Spleen (tissue), 11 donors: ENCODE results near the gene PCDHGA9. TPM values are rescaled to one million over a fixed set of nuclear protein-coding genes. Genes with fewer than 3 reads are reported as not detected.
"Not testable (repeated sequence)": the region's sequence is repeated elsewhere in the genome, so short reads cannot be mapped to it uniquely, and the experiment has no call there.

Experiments used
- DNase-seq: peaks from one replicate; pipeline ENCODE4 v3.0.0-alpha.2; 2020
- H3K27ac ChIP-seq, 8 donors: fragments of 200-600 bp; sonication (generic) in 7 of 8; 1 replicate in 4 of 8; 2 replicates in 4 of 8; pipeline versions ENCODE4 v1.5.0 to v1.8.0; 2016 to 2021; ENCODE audit warnings: inconsistent platforms in 4 of 8, mild to moderate bottlenecking in 4 of 8, moderate library complexity in 1 of 8
- H3K27me3 ChIP-seq, 7 donors: fragments of 200-600 bp; sonication (generic) in 6 of 7; replicated peaks in 1 of 7; 1 replicate in 4 of 7; 2 replicates in 3 of 7; pipeline versions ENCODE4 v1.5.0 to v1.8.0; 2016 to 2021; ENCODE audit warnings: inconsistent platforms in 3 of 7, mild to moderate bottlenecking in 1 of 7
- H3K36me3 ChIP-seq, 6 donors: fragments of 200-600 bp; sonication (generic) in 5 of 6; 1 replicate in 4 of 6; 2 replicates in 2 of 6; pipeline versions ENCODE4 v1.5.0 to v1.8.0; 2016 to 2021; ENCODE audit warnings: inconsistent platforms in 2 of 6
- H3K4me1 ChIP-seq, 6 donors: fragments of 200-600 bp; sonication (generic) in 5 of 6; 1 replicate in 3 of 6; 2 replicates in 3 of 6; pipeline versions ENCODE4 v1.5.0 to v1.8.0; 2016 to 2021; ENCODE audit warnings: inconsistent platforms in 3 of 6
- H3K4me3 ChIP-seq, 8 donors: fragments of 200-600 bp; sonication (generic) in 7 of 8; 1 replicate in 4 of 8; 2 replicates in 4 of 8; pipeline versions ENCODE4 v1.5.0 to v1.8.0; 2016 to 2021; ENCODE audit warnings: inconsistent platforms in 4 of 8, mild to moderate bottlenecking in 4 of 8, moderate library complexity in 2 of 8
- H3K9me3 ChIP-seq, 8 donors: fragments of 200-600 bp; sonication (generic) in 7 of 8; 1 replicate in 4 of 8; 2 replicates in 4 of 8; pipeline versions ENCODE4 v1.5.0 to v1.8.0; 2016 to 2021; ENCODE audit warnings: inconsistent platforms in 4 of 8
- CTCF ChIP-seq, 11 experiments: fragments of 200-600 bp in 7 of 11; fragments of 450-650 bp in 4 of 11; sonication (generic) in 4 of 11; IDR thresholded peaks in 8 of 11; conservative IDR thresholded peaks in 3 of 11; 1 replicate in 7 of 11; 2 replicates in 4 of 11; pipeline versions ENCODE4 v1.4.0 to v1.8.0; 2016 to 2021; ENCODE audit warnings: antibody characterized with exemption in 11 of 11, inconsistent platforms in 4 of 11, mild to moderate bottlenecking in 1 of 11
- POLR2A ChIP-seq, 3 donors: fragments of 450-650 bp; IDR thresholded peaks; one replicate each; pipeline ENCODE4 v1.5.1; 2017; ENCODE audit warnings: antibody characterized with exemption in 3 of 3, mild to moderate bottlenecking in 1 of 3
- POLR2AphosphoS5 ChIP-seq, 3 donors: sonication (generic); formaldehyde crosslinking; IDR thresholded peaks; one replicate each; pipeline ENCODE4 v1.5.1; 2017; ENCODE audit warnings: antibody characterized with exemption in 3 of 3
- WGBS, 5 donors: extraction: QIAGEN DNeasy Blood & Tissue Kit in 3 of 5; methylation state at CpG; one replicate each; pipeline versions ENCODE4 v1.1.5 to v1.1.7; 2013 to 2018; 5-methylcytosine and 5-hydroxymethylcytosine counted together
- intact Hi-C: fragments of 100-400 bp; cut with DNase I; formaldehyde crosslinking; loops from one replicate; pipeline ENCODE4 v1.15.0; 2023; ENCODE audit warnings: low total_unique reads
- polyA plus RNA-seq, 3 donors: library from polyadenylated mRNA; stranded (reverse); fragments of 200-250 nt; gene quantifications; one replicate each; pipeline ENCODE4 v1.2.1, GENCODE V29; 2013
- total RNA-seq, 7 donors: library from RNA; depleted of rRNA in 3 of 7; stranded (reverse); fragments of >200 nt in 3 of 7; fragmentation: NEBNext Ultra II Directional in 4 of 7; extraction: Animal tissue kit (Norgen Biotek cat#: 25700) in 4 of 7; gene quantifications; one replicate each; pipeline versions ENCODE4 v1.1.0 to v1.2.1, GENCODE V29; 2016 to 2021
- donor health status: healthy with polysubstance abuse.
- donor health status: DM: no; HTN: no; CAD: no; lungs with moderate emphysema.
- donor health status: DM: no; HTN: no; CAD: no.
- donor health status: Bipolar disorder and iron deficiency.
- donor health status: healthy.
- donor health status: DM: no; HTN: no; CAD: no.
- donor health status: DM: yes; HTN: yes; CAD: no.

PCDHGA9 gene
- total and polyA plus RNA-seq, 10 donors, result 0.11 to 9.6 (median 4.3) TPM; not detected in 1

- peaks cover 0 to 6% (median 0%) of the 10 kb centered on the region in 6 donors for H3K36me3 ChIP-seq
- intact Hi-C loops, result no loop called here
- H3K27me3 ChIP-seq, result peaks cover 0 to 99% (median 28%) of the 10 kb centered on the region in 7 donors
- H3K4me3 ChIP-seq, result peak overlapping the region; percentile 11 to 60 (median 32)
- TF ChIP-seq CTCF (IDR thresholded peaks at IDR 0.05 in 8 of 11, conservative IDR thresholded peaks at IDR 0.05 in 3 of 11) (no peak), POLR2AphosphoS5 (IDR thresholded peaks at IDR 0.05) (no peak), POLR2A (IDR thresholded peaks at IDR 0.05) (no peak)
- WGBS, 5 donors, result 15 to 21% (median 17%) methylated on average over 25 of the region's 25 CpGs
- DNase-seq, result no peak
- H3K27ac ChIP-seq, result no peak overlapping the region
- H3K9me3 ChIP-seq, result peaks cover 4 to 98% (median 88%) of the 10 kb centered on the region in 8 donors
- H3K4me1 ChIP-seq, result peaks cover 0 to 21% (median 5%) of the 10 kb centered on the region in 6 donors
Observed at GRCh38 chr5:141413540-141414069, 11.0 kb downstream of the PCDHGA9 start.

GRCh38 chr5:141414548-141415274 is 12.1 kb downstream of the PCDHGA9 start:
- H3K4me1 ChIP-seq, result peaks cover 0 to 21% (median 5%) of the 10 kb centered on the region in 6 donors
- intact Hi-C loops, result loop anchor here (5.0 kb wide), 1 partner anchor 148 kb away; no protein-coding TSS in a partner anchor
- H3K4me3 ChIP-seq, result peak overlapping the region in 1 of 8 donors; percentile 37
- not testable (repeated sequence) for H3K27ac ChIP-seq, H3K36me3 ChIP-seq, DNase-seq
- peaks cover 0 to 99% (median 29%) of the 10 kb centered on the region in 7 donors for H3K27me3 ChIP-seq
- peaks cover 3 to 98% (median 88%) of the 10 kb centered on the region in 8 donors for H3K9me3 ChIP-seq
- WGBS, 5 donors, result 24 to 39% (median 30%) methylated on average over 9 to 46 of the region's 46 CpGs

GRCh38 chr5:141415275-141415618 is 12.7 kb downstream of the PCDHGA9 start:
- intact Hi-C loops, result loop anchor here (5.0 kb wide), 1 partner anchor 147 kb away; no protein-coding TSS in a partner anchor
- H3K9me3 ChIP-seq, result peaks cover 2 to 98% (median 88%) of the 10 kb centered on the region in 8 donors
- H3K27ac ChIP-seq, H3K36me3 ChIP-seq, DNase-seq: not testable (repeated sequence)
- peaks cover 0 to 99% (median 27%) of the 10 kb centered on the region in 7 donors for H3K27me3 ChIP-seq
- peaks cover 0 to 21% (median 5%) of the 10 kb centered on the region in 6 donors for H3K4me1 ChIP-seq
- peak overlapping the region in 1 of 8 donors; percentile 37 for H3K4me3 ChIP-seq
- WGBS, 5 donors, result 18 to 39% (median 23%) methylated on average over 11 to 24 of the region's 24 CpGs

GRCh38 chr5:141417494-141418172 is 15.1 kb downstream of the PCDHGA9 start, which contains the start of gene PCDHGB7:
Gene PCDHGB7, plus strand, starts transcription at chr5:141417677. Its CDS starts 183 bp downstream, at chr5:141417860.
- Histone ChIP-seq H3K27me3 (peaks cover 0 to 100% (median 42%) of the 10 kb centered on the region in 7 donors), H3K27ac (peak within 1 kb of the TSS in 3 of 8 donors; percentile 11 to 38 (median 15)), H3K4me3 (peak within 1 kb of the TSS in 7 of 8 donors; percentile 16 to 66 (median 31)), H3K4me1 (peaks cover 0 to 30% (median 5%) of the 10 kb centered on the region in 6 donors), H3K9me3 (peaks cover 2 to 99% (median 94%) of the 10 kb centered on the region in 8 donors)
- intact Hi-C loops, result loop anchor here (5.0 kb wide), 1 partner anchor 145 kb away; no protein-coding TSS in a partner anchor
- peak; percentile 87 for DNase-seq
- 6 to 14% (median 7%) methylated on average over 33 to 47 of the region's 47 CpGs for WGBS, 5 donors
- TF ChIP-seq POLR2AphosphoS5 (IDR thresholded peaks at IDR 0.05), result peak in 2 of 3 donors; percentile 16 to 31
- peak in 10 of 11 experiments; percentile 24 to 65 (median 58) for TF ChIP-seq CTCF (IDR thresholded peaks at IDR 0.05 in 8 of 11, conservative IDR thresholded peaks at IDR 0.05 in 3 of 11)
- not testable (repeated sequence) for H3K36me3 ChIP-seq
